Natural killer cell (primary cell): ENCODE measurements around the gene CD93. TPM values are rescaled to one million over a fixed set of nuclear protein-coding genes. Genes with fewer than 3 reads are reported as not detected.

Source experiments
- ATAC-seq, 3 donors: fragments of 150-1000 bp in 2 of 3; fragments of 200-7000 bp in 1 of 3; cut with Tn5 transposase; 1 replicate in 1 of 3; 2 replicates in 2 of 3; pipeline ENCODE4 v1.10.0; 2021; ENCODE audit warnings: mild to moderate bottlenecking in 2 of 3, moderate library complexity in 2 of 3
- DNase-seq, 2 donors: peaks; one replicate each; pipeline versions ENCODE4 v3.0.0 to v3.0.0-alpha.2; 2013 to 2021; ENCODE audit warnings: mixed read lengths in 1 of 2
- H3K27ac ChIP-seq: one replicate; pipeline ENCODE4 v1.5.1; 2013; ENCODE audit warnings: mild to moderate bottlenecking, low read length
- H3K27me3 ChIP-seq: one replicate; pipeline ENCODE4 v1.6.1; 2013; ENCODE audit warnings: low read length; ENCODE audit not compliant: control insufficient read depth, insufficient read depth
- H3K36me3 ChIP-seq: one replicate; pipeline ENCODE4 v1.6.1; 2013; ENCODE audit warnings: low read length; ENCODE audit not compliant: control insufficient read depth, insufficient read depth
- H3K4me1 ChIP-seq: one replicate; pipeline ENCODE4 v1.6.1; 2013; ENCODE audit warnings: low read length; ENCODE audit not compliant: control insufficient read depth, insufficient read depth
- H3K4me3 ChIP-seq: one replicate; pipeline ENCODE4 v1.5.1; 2013; ENCODE audit warnings: low read length
- H3K9me3 ChIP-seq: one replicate; pipeline ENCODE4 v1.6.1; 2013; ENCODE audit warnings: low read length; ENCODE audit not compliant: control insufficient read depth, insufficient read depth
- H3K27ac Mint-ChIP-seq, 2 donors: one replicate each; pipeline ENCODE4 v1.8.0; 2022; ENCODE audit warnings: mild to moderate bottlenecking in 2 of 2, mixed read lengths in 2 of 2, moderate library complexity in 1 of 2
- H3K27me3 Mint-ChIP-seq, 2 donors: one replicate each; pipeline ENCODE4 v1.8.0; 2022; ENCODE audit warnings: low read depth in 2 of 2, mixed read lengths in 2 of 2
- H3K36me3 Mint-ChIP-seq: one replicate; pipeline ENCODE4 v1.8.0; 2022; ENCODE audit warnings: mixed read lengths
- H3K4me1 Mint-ChIP-seq, 2 donors: one replicate each; pipeline ENCODE4 v1.8.0; 2022; ENCODE audit warnings: mixed read lengths in 2 of 2
- H3K4me3 Mint-ChIP-seq: one replicate; pipeline ENCODE4 v1.8.0; 2022; ENCODE audit warnings: mild to moderate bottlenecking, moderate library complexity, mixed read lengths
- H3K9me3 Mint-ChIP-seq, 2 donors: one replicate each; pipeline ENCODE4 v1.8.0; 2022; ENCODE audit warnings: mixed read lengths in 2 of 2
- WGBS: methylation state at CpG from one replicate; pipeline ENCODE4 v1.1.7; 2013; ENCODE audit warnings: missing lambda C conversion rate; ENCODE audit not compliant: insufficient coverage; 5-methylcytosine and 5-hydroxymethylcytosine counted together
- intact Hi-C: fragments of 100-400 bp; cut with micrococcal nuclease; formaldehyde crosslinking; loops from one replicate; pipeline ENCODE4 v1.14.2; 2022
- total RNA-seq, 4 donors: library from RNA; stranded (reverse); fragments of 120-200 nt in 1 of 4; gene quantifications; one replicate each; pipeline versions ENCODE4 v1.2.3 to v1.2.4, GENCODE V29; 2013 to 2022
- TF ChIP-seq, protein P1 (sequence below): fragments of 200-600 bp; IDR thresholded peaks from one replicate; pipeline ENCODE4 v1.8.0; 2022; ENCODE audit warnings: antibody characterized with exemption

Gene CD93, protein sequence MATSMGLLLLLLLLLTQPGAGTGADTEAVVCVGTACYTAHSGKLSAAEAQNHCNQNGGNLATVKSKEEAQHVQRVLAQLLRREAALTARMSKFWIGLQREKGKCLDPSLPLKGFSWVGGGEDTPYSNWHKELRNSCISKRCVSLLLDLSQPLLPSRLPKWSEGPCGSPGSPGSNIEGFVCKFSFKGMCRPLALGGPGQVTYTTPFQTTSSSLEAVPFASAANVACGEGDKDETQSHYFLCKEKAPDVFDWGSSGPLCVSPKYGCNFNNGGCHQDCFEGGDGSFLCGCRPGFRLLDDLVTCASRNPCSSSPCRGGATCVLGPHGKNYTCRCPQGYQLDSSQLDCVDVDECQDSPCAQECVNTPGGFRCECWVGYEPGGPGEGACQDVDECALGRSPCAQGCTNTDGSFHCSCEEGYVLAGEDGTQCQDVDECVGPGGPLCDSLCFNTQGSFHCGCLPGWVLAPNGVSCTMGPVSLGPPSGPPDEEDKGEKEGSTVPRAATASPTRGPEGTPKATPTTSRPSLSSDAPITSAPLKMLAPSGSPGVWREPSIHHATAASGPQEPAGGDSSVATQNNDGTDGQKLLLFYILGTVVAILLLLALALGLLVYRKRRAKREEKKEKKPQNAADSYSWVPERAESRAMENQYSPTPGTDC
- total RNA-seq, result 10 to 100 TPM in 2 of 3 donors, 1 to 10 TPM in 1; 8.0 to 17.9 (median 17.2) TPM
- 10.6 TPM for total RNA-seq (2013)

DNA sequence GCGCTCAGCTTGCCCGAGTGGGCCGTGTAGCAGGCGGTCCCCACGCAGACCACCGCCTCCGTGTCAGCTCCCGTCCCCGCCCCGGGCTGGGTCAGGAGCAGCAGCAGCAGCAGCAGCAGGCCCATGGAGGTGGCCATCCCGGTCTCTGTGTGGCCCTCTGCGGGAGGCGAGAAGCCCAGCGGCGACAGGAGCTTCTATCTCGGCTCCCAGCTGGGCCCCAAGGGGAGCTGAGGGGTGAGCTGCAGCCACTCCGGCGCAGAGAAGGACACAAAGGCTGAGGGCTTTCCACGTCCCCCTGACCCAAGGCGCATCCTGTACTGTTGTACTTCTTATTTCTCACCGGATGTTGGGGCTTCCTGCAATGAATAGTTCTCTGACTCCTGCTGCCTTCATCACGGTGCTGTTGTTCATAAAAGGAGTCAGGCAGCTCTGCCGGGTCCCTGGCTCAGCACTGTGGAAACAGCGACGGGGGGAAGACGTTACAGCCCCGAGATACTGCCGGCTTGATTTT is at the start of gene CD93:
CD93 (minus strand) TSS at position 269 of the 511 bp plus-strand sequence; CDS start at position 137, 132 bp downstream.
- H3K36me3 Mint-ChIP-seq, result no peaks in the 10 kb centered on the region
- H3K4me3 Mint-ChIP-seq, result peak within 1 kb of the TSS; percentile 90
- TF ChIP-seq, protein P1, sequence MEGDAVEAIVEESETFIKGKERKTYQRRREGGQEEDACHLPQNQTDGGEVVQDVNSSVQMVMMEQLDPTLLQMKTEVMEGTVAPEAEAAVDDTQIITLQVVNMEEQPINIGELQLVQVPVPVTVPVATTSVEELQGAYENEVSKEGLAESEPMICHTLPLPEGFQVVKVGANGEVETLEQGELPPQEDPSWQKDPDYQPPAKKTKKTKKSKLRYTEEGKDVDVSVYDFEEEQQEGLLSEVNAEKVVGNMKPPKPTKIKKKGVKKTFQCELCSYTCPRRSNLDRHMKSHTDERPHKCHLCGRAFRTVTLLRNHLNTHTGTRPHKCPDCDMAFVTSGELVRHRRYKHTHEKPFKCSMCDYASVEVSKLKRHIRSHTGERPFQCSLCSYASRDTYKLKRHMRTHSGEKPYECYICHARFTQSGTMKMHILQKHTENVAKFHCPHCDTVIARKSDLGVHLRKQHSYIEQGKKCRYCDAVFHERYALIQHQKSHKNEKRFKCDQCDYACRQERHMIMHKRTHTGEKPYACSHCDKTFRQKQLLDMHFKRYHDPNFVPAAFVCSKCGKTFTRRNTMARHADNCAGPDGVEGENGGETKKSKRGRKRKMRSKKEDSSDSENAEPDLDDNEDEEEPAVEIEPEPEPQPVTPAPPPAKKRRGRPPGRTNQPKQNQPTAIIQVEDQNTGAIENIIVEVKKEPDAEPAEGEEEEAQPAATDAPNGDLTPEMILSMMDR, result no peak
- H3K9me3 Mint-ChIP-seq, result no peaks in the 10 kb centered on the region
- H3K27ac Mint-ChIP-seq, result peak within 1 kb of the TSS; percentile 93 to 94
- Histone ChIP-seq H3K4me3 (peak within 1 kb of the TSS; percentile 25), H3K27ac (peak within 1 kb of the TSS; percentile 66), H3K9me3 (no peaks in the 10 kb centered on the region), H3K36me3 (no peaks in the 10 kb centered on the region), H3K4me1 (peaks cover 70% of the 10 kb centered on the region), H3K27me3 (no peaks in the 10 kb centered on the region)
- DNase-seq (peak; percentile 45 to 54), ATAC-seq (peak; percentile 85 to 87 (median 87))
- WGBS, result 20% methylated on average over 28 of the region's 28 CpGs
- H3K4me1 Mint-ChIP-seq, result peaks cover 59 to 76% of the 10 kb centered on the region in 2 donors
- intact Hi-C loops, result no loop called here
- no peaks in the 10 kb centered on the region for H3K27me3 Mint-ChIP-seq

DNA sequence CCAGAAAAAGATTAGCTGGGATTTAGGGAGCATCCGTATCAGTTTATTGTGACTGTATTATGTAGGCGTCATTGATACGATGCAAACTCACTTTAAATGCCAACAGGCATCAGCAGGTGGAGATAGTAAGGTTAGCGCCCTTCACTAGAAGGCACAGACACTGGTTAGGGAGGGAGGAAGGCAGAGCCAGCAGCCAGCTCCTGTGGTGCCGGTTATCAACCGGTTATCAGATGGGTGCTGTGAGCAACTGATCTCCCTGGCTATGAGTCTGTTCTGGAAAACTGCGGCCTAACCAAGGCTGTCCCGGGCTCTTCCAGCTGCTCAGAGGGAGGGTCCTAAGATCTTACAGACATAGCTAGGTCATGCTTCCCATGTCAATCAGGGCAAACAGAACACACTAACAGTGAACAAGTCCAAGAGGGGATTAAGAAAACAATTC is 47.5 kb upstream of the CD93 start:
- Histone ChIP-seq H3K27ac (no peak overlapping the region), H3K27me3 (no peaks in the 10 kb centered on the region), H3K4me3 (no peak overlapping the region), H3K36me3 (no peaks in the 10 kb centered on the region), H3K4me1 (peaks cover 20% of the 10 kb centered on the region), H3K9me3 (no peaks in the 10 kb centered on the region)
- ATAC-seq (no peak), DNase-seq (no peak)
- 92% methylated on average over 8 of the region's 8 CpGs for WGBS
- TF ChIP-seq, protein P1, result no peak
- Mint-ChIP-seq H3K36me3 (no peaks in the 10 kb centered on the region), H3K27me3 (no peaks in the 10 kb centered on the region), H3K27ac (no peak overlapping the region), H3K9me3 (no peaks in the 10 kb centered on the region), H3K4me1 (no peaks in the 10 kb centered on the region), H3K4me3 (no peak overlapping the region)
- intact Hi-C loops, result no loop called here

DNA sequence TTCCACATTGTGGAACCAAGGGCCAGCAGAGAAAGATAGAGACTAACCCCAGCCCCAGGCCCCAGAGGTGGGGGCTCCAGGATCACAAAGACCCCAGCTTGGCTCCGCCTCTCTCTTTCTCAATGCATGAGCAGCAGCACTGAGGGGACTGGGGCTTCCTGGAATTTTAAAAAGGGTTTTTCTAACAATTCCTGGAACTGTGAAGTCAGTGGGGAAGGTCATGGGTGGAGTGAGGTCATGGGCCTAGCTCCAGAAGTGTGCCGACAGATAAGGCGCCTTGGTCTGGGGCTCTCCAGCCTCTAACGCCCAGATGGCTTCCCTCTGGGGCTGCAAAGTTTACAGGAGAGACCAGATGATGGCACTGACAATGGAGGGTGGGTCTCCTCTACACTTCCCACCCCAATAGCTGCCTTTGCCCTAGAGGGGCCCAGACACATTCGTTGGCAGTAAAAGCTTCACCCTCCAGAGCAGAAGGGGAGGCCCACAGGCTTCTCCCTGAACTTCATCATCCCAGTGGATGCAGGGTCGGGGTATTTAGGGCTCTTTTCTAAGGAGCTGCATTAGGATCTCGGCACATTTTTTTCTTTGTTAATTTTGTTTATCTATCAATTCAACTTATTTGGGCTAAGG is 46.9 kb upstream of the CD93 start:
- TF ChIP-seq, protein P1, result no peak
- intact Hi-C loops, result no loop called here
- Histone ChIP-seq H3K4me3 (no peak overlapping the region), H3K36me3 (no peaks in the 10 kb centered on the region), H3K27me3 (no peaks in the 10 kb centered on the region), H3K4me1 (peaks cover 25% of the 10 kb centered on the region), H3K27ac (no peak overlapping the region), H3K9me3 (no peaks in the 10 kb centered on the region)
- 90% methylated on average over 6 of the region's 7 CpGs for WGBS
- Mint-ChIP-seq H3K36me3 (no peaks in the 10 kb centered on the region), H3K4me1 (no peaks in the 10 kb centered on the region), H3K27ac (no peak overlapping the region), H3K4me3 (no peak overlapping the region), H3K9me3 (no peaks in the 10 kb centered on the region), H3K27me3 (no peaks in the 10 kb centered on the region)
- no peak for ATAC-seq
- DNase-seq, result no peak
